HEK293 (cell line): ENCODE measurements around the gene C1orf167.

Experiments
- CTCF ChIA-PET: fragments of 350-600 bp; formaldehyde crosslinking; extraction: SDS; loops from one replicate; lab custom pipeline; 2021; ENCODE audit warnings: antibody characterized with exemption; lab: Yijun Ruan, JAX
- POLR2A ChIA-PET: fragments of 300-600 bp; formaldehyde crosslinking; extraction: SDS; loops from one replicate; lab custom pipeline; 2020; ENCODE audit warnings: antibody characterized with exemption, inconsistent platforms; lab: Yijun Ruan, JAX
- H3K27ac ChIP-seq: fragments of 200-500 bp; sonication (Bioruptor generic); 2 replicates; pipeline ENCODE4 v1.5.1; 2014; ENCODE audit warnings: low read depth, low read length, control low read depth, inconsistent platforms; ENCODE audit errors: extremely low read depth
- H3K36me3 ChIP-seq, 2 experiments: fragments of 200-500 bp in 1 of 2; sonication (Bioruptor generic) in 1 of 2; 1 replicate in 1 of 2; 2 replicates in 1 of 2; pipeline ENCODE4 v1.5.1; 2014 to 2017; ENCODE audit warnings: inconsistent platforms in 2 of 2, low read length in 2 of 2; ENCODE audit not compliant: control insufficient read depth in 2 of 2, insufficient read depth in 1 of 2
- H3K4me1 ChIP-seq: fragments of 200-500 bp; sonication (Bioruptor generic); 2 replicates; pipeline ENCODE4 v1.5.1; 2014; ENCODE audit warnings: mild to moderate bottlenecking, low read length, inconsistent platforms; ENCODE audit not compliant: control insufficient read depth, insufficient read depth
- H3K4me3 ChIP-seq: 2 replicates; pipeline ENCODE4 v1.5.1; 2011; ENCODE audit warnings: low read depth, mild to moderate bottlenecking, control low read depth, low read length, moderate library complexity
- H3K9me3 ChIP-seq: fragments of 200-500 bp; sonication (Bioruptor generic); 2 replicates; pipeline ENCODE4 v1.5.1; 2014; ENCODE audit warnings: low read depth, low read length, inconsistent platforms; ENCODE audit not compliant: control insufficient read depth, insufficient read depth
- EGR2 ChIP-seq: fragments of 450-650 bp; formaldehyde crosslinking; IDR thresholded peaks from 2 replicates; pipeline ENCODE4 v1.5.1; 2016; ENCODE audit warnings: low read depth, missing biosample characterization, missing genetic modification characterization
- GLIS2 ChIP-seq: fragments of 450-650 bp; formaldehyde crosslinking; IDR thresholded peaks from 2 replicates; pipeline ENCODE4 v1.5.1; 2016; ENCODE audit warnings: missing biosample characterization, missing genetic modification characterization
- KLF1 ChIP-seq: fragments of 450-650 bp; formaldehyde crosslinking; IDR thresholded peaks from 2 replicates; pipeline ENCODE4 v1.5.1; 2016; ENCODE audit warnings: missing biosample characterization, missing genetic modification characterization
- KLF9 ChIP-seq: fragments of 450-650 bp; formaldehyde crosslinking; IDR thresholded peaks from 2 replicates; pipeline ENCODE4 v1.5.1; 2016; ENCODE audit warnings: missing biosample characterization, missing genetic modification characterization, low read depth
- SCRT1 ChIP-seq: fragments of 450-650 bp; formaldehyde crosslinking; IDR thresholded peaks from 2 replicates; pipeline ENCODE4 v1.5.1; 2016; ENCODE audit warnings: missing biosample characterization, missing genetic modification characterization, borderline replicate concordance
- SCRT2 ChIP-seq: fragments of 450-650 bp; formaldehyde crosslinking; IDR thresholded peaks from 2 replicates; pipeline ENCODE4 v1.5.1; 2016; ENCODE audit warnings: missing biosample characterization, missing genetic modification characterization
- ZBTB20 ChIP-seq: fragments of 450-650 bp; formaldehyde crosslinking; IDR thresholded peaks from 2 replicates; pipeline ENCODE4 v1.5.1; 2016; ENCODE audit warnings: missing biosample characterization, missing genetic modification characterization
- ZBTB8A ChIP-seq: fragments of 450-650 bp; formaldehyde crosslinking; IDR thresholded peaks from 2 replicates; pipeline ENCODE4 v1.5.1; 2016; ENCODE audit warnings: missing biosample characterization, missing genetic modification characterization
- ZEB2 ChIP-seq: fragments of 450-650 bp; formaldehyde crosslinking; IDR thresholded peaks from 2 replicates; pipeline ENCODE4 v1.5.1; 2016; ENCODE audit warnings: missing biosample characterization, missing genetic modification characterization
- ZFHX2 ChIP-seq: fragments of 450-650 bp; formaldehyde crosslinking; conservative IDR thresholded peaks from 2 replicates; pipeline ENCODE4 v1.5.1; 2016; ENCODE audit warnings: missing biosample characterization, missing genetic modification characterization
- ZIC2 ChIP-seq: fragments of 450-650 bp; formaldehyde crosslinking; IDR thresholded peaks from 2 replicates; pipeline ENCODE4 v1.5.1; 2016; ENCODE audit warnings: missing biosample characterization, missing genetic modification characterization
- ZNF2 ChIP-seq: fragments of 450-650 bp; formaldehyde crosslinking; IDR thresholded peaks from 2 replicates; pipeline ENCODE4 v1.5.1; 2016; ENCODE audit warnings: missing biosample characterization, missing genetic modification characterization
- ZNF223 ChIP-seq: fragments of 450-650 bp; formaldehyde crosslinking; IDR thresholded peaks from 2 replicates; pipeline ENCODE4 v1.5.1; 2016; ENCODE audit warnings: missing biosample characterization, missing genetic modification characterization
- ZNF311 ChIP-seq: fragments of 450-650 bp; formaldehyde crosslinking; IDR thresholded peaks from 2 replicates; pipeline ENCODE4 v1.5.1; 2017; ENCODE audit warnings: missing biosample characterization, missing genetic modification characterization, borderline replicate concordance
- ZNF324 ChIP-seq: fragments of 450-650 bp; formaldehyde crosslinking; IDR thresholded peaks from 2 replicates; pipeline ENCODE4 v1.5.1; 2016; ENCODE audit warnings: missing biosample characterization, missing genetic modification characterization
- ZNF350 ChIP-seq: fragments of 450-650 bp; formaldehyde crosslinking; IDR thresholded peaks from 2 replicates; pipeline ENCODE4 v1.5.0; 2017; ENCODE audit warnings: missing biosample characterization, mild to moderate bottlenecking, missing genetic modification characterization
- ZNF514 ChIP-seq: fragments of 450-650 bp; formaldehyde crosslinking; IDR thresholded peaks from 2 replicates; pipeline ENCODE4 v1.5.1; 2016; ENCODE audit warnings: missing biosample characterization, missing genetic modification characterization
- ZNF600 ChIP-seq: fragments of 450-650 bp; formaldehyde crosslinking; IDR thresholded peaks from 2 replicates; pipeline ENCODE4 v1.5.1; 2016; ENCODE audit warnings: missing biosample characterization, missing genetic modification characterization
- ZNF629 ChIP-seq: fragments of 450-650 bp; formaldehyde crosslinking; IDR thresholded peaks from 2 replicates; pipeline ENCODE4 v1.5.1; 2017; ENCODE audit warnings: missing biosample characterization, missing genetic modification characterization
- ZNF660 ChIP-seq: fragments of 450-650 bp; IDR thresholded peaks from 2 replicates; pipeline ENCODE4 v1.5.1; 2018; ENCODE audit warnings: missing biosample characterization, mild to moderate bottlenecking, missing genetic modification characterization
- ZNF785 ChIP-seq: fragments of 450-650 bp; formaldehyde crosslinking; IDR thresholded peaks from 2 replicates; pipeline ENCODE4 v1.5.1; 2016; ENCODE audit warnings: missing biosample characterization, missing genetic modification characterization
- ZNF830 ChIP-seq: fragments of 450-650 bp; IDR thresholded peaks from 2 replicates; pipeline ENCODE4 v1.5.0; 2018; ENCODE audit warnings: missing biosample characterization, missing genetic modification characterization, low read depth, mild to moderate bottlenecking, moderate library complexity
- ZNF837 ChIP-seq: fragments of 450-650 bp; formaldehyde crosslinking; IDR thresholded peaks from 2 replicates; pipeline ENCODE4 v1.5.1; 2016; ENCODE audit warnings: missing biosample characterization, missing genetic modification characterization
- ZXDB ChIP-seq: fragments of 450-650 bp; formaldehyde crosslinking; IDR thresholded peaks from 2 replicates; pipeline ENCODE4 v1.5.1; 2016; ENCODE audit warnings: missing biosample characterization, missing genetic modification characterization
- TF ChIP-seq, protein P1 (sequence below): fragments of 450-650 bp; formaldehyde crosslinking; optimal IDR thresholded peaks from 2 replicates; pipeline ENCODE3; 2016; ENCODE audit warnings: missing biosample characterization, mild to moderate bottlenecking, missing genetic modification characterization
- TF ChIP-seq, protein P2 (sequence below): fragments of 450-650 bp; formaldehyde crosslinking; IDR thresholded peaks from 2 replicates; pipeline ENCODE4 v1.5.1; 2016; ENCODE audit warnings: missing biosample characterization, missing genetic modification characterization

Gene C1orf167

DNA sequence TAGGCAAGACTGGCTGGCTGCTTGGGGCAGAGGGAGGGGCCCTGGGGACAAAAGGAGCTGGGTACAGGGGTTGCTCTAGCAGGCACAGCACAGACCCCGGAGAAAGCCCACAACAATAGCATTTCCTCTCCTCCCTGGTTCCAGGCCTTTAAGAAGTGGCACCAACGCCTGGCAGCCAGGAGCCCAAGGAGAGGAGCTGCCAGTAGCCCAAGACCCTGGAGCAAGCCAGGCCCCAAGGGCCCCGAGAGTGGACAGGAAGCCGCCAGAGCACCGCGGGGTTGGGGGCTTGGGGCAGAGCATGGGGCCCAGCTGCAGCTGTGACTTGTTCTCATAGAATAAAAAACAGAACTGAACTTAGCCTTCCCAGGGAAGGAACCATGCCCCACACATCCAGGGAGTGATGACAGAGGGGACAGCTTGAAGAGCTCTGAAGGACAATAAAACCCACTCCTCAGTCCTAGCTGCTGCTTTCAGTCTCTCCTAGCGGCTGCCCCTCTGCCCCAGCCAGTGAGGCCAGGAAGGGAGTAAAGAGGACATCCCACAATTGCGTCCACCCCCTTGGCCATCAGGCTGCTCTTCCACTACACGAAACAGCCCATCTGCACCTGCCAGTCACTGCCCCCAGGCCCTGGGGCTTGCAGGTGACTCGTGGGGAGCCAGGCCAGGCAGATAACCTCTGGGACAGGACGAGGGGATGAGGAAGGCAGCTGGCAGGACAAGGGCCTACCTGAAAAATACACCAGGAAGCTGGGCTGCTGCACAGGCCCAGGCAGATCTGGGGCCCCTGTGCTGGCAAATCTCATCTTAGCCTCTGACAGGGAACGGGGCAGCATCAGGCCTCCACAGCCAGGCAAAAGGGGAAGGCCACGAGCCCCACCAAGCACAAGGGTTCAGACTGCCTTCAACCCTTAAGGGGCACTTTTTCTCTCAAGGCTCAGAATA is 27.4 kb downstream of the C1orf167 start:
- H3K9me3 ChIP-seq: no peaks in the 10 kb centered on the region
- POLR2A ChIA-PET: no interaction called here
- H3K4me1 ChIP-seq: no peaks in the 10 kb centered on the region
- no peak overlapping the region for H3K27ac ChIP-seq
- peaks cover 0 to 39% of the 10 kb centered on the region in 2 experiments; a peak in 1 of 3 replicates for H3K36me3 ChIP-seq
- CTCF ChIA-PET: interaction anchor here (0.5 to 1.1 kb wide), 3 partner anchors 9 to 193 kb away, joined by 3 to 4 read pairs (median 3); no protein-coding TSS in a partner anchor
- TF ChIP-seq ZBTB8A (tag by site-specific recombination) (no peak), ZNF311 (no peak), ZXDB (no peak)
- TF ChIP-seq, protein P1, sequence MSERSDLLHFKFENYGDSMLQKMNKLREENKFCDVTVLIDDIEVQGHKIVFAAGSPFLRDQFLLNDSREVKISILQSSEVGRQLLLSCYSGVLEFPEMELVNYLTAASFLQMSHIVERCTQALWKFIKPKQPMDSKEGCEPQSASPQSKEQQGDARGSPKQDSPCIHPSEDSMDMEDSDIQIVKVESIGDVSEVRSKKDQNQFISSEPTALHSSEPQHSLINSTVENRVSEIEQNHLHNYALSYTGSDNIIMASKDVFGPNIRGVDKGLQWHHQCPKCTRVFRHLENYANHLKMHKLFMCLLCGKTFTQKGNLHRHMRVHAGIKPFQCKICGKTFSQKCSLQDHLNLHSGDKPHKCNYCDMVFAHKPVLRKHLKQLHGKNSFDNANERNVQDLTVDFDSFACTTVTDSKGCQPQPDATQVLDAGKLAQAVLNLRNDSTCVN (tag by site-specific recombination): no peak
- H3K4me3 ChIP-seq: no peak overlapping the region

- ChIA-PET CTCF (interaction anchor here (0.6 kb wide), 1 partner anchor 224 kb away, joined by 4 read pairs; no protein-coding TSS in a partner anchor), POLR2A (interaction anchor here (1.3 kb wide), 1 partner anchor 13 kb away, joined by 4 read pairs; no protein-coding TSS in a partner anchor)
- H3K4me3 ChIP-seq: no peak overlapping the region
- no peak overlapping the region for H3K27ac ChIP-seq
- no peaks in the 10 kb centered on the region for H3K9me3 ChIP-seq
- H3K36me3 ChIP-seq: peaks cover 0 to 48% of the 10 kb centered on the region in 2 experiments; a peak in 1 of 3 replicates
- TF ChIP-seq ZNF830 (tag by site-specific recombination): no peak
- H3K4me1 ChIP-seq: no peaks in the 10 kb centered on the region
Measured at GRCh38 chr1:11790101-11790879, 28.3 kb downstream of the C1orf167 start.

DNA sequence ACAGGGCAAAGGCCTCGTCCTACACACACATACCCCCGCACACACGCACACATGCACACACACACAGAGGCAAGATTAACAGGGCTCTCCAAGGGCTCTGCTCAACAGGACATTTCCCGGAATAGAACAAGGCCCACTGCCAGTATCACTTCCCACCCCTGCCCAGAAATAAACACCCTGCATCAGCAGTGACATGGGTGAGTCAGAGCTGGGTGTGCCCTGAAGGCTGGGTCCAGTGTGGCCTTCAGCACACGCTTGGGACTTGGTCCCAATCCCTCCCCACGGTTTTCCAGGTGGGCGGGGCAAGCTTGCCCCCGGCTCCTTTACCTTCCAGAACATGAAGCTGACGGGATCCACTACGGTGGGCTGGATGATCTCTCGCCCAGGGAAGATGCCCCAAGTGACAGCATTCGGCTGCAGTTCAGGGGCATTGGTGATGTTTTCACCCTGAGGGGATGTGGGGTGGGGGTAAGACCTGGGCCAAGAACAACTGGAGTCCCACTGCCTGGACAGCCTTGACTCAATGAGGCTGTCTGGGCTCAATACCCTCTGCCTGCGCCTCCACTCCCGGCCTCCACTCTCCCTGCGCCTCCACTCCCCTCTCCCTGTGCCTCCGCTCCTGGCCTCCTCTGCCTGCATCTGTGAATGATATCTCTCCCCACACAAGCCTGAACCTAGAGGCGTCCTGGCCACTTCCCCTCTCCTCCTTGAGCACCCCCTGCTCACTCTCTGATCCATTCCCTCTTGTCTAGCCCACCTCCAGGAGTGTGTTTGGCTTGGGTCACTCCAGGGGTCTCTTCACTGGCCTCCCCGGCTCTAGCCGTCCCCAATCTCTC is 29.1 kb downstream of the C1orf167 start:
- Histone ChIP-seq H3K36me3 (peaks cover 0 to 56% of the 10 kb centered on the region in 2 experiments; a peak in 1 of 3 replicates), H3K9me3 (no peaks in the 10 kb centered on the region), H3K4me3 (no peak overlapping the region), H3K27ac (no peak overlapping the region), H3K4me1 (no peaks in the 10 kb centered on the region)
- TF ChIP-seq ZIC2 (tag by site-specific recombination): peak; percentile 83
- no peak for TF ChIP-seq ZBTB20 (tag by site-specific recombination)
- TF ChIP-seq ZFHX2 (tag by site-specific recombination): peak; percentile 87
- TF ChIP-seq, protein P2, sequence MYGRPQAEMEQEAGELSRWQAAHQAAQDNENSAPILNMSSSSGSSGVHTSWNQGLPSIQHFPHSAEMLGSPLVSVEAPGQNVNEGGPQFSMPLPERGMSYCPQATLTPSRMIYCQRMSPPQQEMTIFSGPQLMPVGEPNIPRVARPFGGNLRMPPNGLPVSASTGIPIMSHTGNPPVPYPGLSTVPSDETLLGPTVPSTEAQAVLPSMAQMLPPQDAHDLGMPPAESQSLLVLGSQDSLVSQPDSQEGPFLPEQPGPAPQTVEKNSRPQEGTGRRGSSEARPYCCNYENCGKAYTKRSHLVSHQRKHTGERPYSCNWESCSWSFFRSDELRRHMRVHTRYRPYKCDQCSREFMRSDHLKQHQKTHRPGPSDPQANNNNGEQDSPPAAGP (tag by site-specific recombination): peak; percentile 78
- TF ChIP-seq ZNF837 (tag by site-specific recombination): no peak
- TF ChIP-seq SCRT2: peak; percentile 43; the same call in 1 of the 2 replicates
- TF ChIP-seq ZNF223 (tag by site-specific recombination): peak; percentile 91
- peak; percentile 72 for TF ChIP-seq KLF1
- TF ChIP-seq ZNF785 (tag by site-specific recombination): no peak
- TF ChIP-seq ZEB2: no peak
- TF ChIP-seq KLF9 (tag by site-specific recombination): peak; percentile 52
- TF ChIP-seq GLIS2 (tag by site-specific recombination): peak; percentile 40
- TF ChIP-seq ZNF660 (tag by site-specific recombination): 0 out of 2 replicates have a peak, but pooled peaks have one; percentile 15
- no peak for TF ChIP-seq ZNF2 (tag by site-specific recombination)
- no peak for TF ChIP-seq ZNF324 (tag by site-specific recombination)
- no peak for TF ChIP-seq ZNF350 (tag by site-specific recombination)
- peak; percentile 96 for TF ChIP-seq ZNF600 (tag by site-specific recombination)
- TF ChIP-seq EGR2 (tag by site-specific recombination): peak; percentile 66; the same call in 1 of the 2 replicates
- 0 out of 2 replicates have a peak, but pooled peaks have one; percentile 18 for TF ChIP-seq ZNF629
- no peak for TF ChIP-seq SCRT1 (tag by site-specific recombination)
- TF ChIP-seq ZNF514 (tag by site-specific recombination): no peak
- ChIA-PET CTCF (no interaction called here), POLR2A (interaction anchor here (1.3 kb wide), 2 partner anchors 12 to 15 kb away, joined by 4 to 5 read pairs; partner anchors contain the start of genes CLCN6 and MTHFR)
